GM13977 (cell line): Measurements from ENCODE around the gene CDH2.

Experiments
- DNase-seq: peaks from one replicate; pipeline ENCODE4 v3.0.0; 2012; ENCODE audit warnings: low spot score
- in situ Hi-C: fragments of 300-500 bp; cut with MboI; formaldehyde crosslinking; loops from one replicate; pipeline ENCODE4 v1.12.0; 2022; ENCODE audit warnings: low sequenced_read_pairs, low pct_unique_long_range_greater_than_20kb, mixed read lengths, inconsistent platforms; ENCODE audit not compliant: unreplicated experiment
- TF ChIP-seq, protein P1 (sequence below): IDR thresholded peaks from 2 replicates; pipeline ENCODE4 v1.5.1; 2012; ENCODE audit warnings: mild to moderate bottlenecking, control low read depth; ENCODE audit not compliant: insufficient read depth; ENCODE audit errors: extremely low read depth, missing control alignments

CDH2 gene

DNA sequence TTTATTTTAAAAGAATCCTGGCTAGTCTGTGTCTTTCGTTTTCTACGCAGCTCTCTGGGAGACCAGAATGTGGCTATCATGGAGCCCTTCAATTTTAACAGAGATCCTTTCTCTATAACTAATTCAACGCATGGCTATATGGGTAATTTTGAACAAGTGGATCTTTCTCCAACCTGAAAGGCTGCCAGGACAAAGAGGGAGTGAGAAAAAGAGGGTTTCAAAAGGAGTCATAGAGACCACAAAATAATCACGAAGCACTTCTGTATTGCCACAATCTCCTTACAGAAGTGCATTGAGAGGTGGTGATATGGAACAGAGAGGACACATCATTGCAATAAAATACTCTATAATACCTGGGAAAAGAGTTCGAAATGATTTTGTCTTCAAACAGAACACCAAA lies 21.7 kb upstream of the CDH2 start:
- no peak for DNase-seq
- in situ Hi-C loops: no loop called here

DNA sequence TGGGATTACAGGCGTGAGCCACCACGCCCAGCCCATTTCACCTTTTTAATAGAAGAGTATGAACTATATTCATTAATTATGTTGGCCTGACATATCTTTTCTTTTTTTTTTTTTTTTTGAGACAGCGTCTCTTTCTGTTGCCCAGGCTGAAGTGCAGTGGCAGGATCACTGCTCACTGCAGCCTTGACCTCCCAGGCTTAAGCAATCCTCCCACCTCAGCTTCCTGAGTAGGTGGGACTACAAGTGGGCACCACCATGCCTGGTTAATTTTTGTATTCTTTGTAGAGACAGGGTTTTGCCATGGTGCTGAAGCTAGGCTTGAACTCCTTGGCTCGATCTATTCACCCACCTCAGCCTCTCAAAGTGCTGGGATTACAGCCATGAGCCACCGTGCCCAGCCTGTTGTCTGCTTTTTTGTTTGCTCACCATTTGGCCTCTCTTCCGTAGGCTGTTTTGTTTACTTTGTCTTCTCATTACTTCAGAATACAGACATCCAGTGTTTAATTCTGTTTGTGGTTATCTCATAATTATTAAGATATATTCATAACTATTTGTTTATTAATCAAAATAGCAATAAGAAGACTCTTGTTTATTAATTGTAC lies 16.3 kb upstream of the CDH2 start:
- in situ Hi-C loops: no loop called here
- TF ChIP-seq, protein P1, sequence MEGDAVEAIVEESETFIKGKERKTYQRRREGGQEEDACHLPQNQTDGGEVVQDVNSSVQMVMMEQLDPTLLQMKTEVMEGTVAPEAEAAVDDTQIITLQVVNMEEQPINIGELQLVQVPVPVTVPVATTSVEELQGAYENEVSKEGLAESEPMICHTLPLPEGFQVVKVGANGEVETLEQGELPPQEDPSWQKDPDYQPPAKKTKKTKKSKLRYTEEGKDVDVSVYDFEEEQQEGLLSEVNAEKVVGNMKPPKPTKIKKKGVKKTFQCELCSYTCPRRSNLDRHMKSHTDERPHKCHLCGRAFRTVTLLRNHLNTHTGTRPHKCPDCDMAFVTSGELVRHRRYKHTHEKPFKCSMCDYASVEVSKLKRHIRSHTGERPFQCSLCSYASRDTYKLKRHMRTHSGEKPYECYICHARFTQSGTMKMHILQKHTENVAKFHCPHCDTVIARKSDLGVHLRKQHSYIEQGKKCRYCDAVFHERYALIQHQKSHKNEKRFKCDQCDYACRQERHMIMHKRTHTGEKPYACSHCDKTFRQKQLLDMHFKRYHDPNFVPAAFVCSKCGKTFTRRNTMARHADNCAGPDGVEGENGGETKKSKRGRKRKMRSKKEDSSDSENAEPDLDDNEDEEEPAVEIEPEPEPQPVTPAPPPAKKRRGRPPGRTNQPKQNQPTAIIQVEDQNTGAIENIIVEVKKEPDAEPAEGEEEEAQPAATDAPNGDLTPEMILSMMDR: no peak
- DNase-seq: no peak

More for the DNA sequence above, 21.7 kb upstream of the CDH2 start:
- TF ChIP-seq, protein P1: no peak

DNA sequence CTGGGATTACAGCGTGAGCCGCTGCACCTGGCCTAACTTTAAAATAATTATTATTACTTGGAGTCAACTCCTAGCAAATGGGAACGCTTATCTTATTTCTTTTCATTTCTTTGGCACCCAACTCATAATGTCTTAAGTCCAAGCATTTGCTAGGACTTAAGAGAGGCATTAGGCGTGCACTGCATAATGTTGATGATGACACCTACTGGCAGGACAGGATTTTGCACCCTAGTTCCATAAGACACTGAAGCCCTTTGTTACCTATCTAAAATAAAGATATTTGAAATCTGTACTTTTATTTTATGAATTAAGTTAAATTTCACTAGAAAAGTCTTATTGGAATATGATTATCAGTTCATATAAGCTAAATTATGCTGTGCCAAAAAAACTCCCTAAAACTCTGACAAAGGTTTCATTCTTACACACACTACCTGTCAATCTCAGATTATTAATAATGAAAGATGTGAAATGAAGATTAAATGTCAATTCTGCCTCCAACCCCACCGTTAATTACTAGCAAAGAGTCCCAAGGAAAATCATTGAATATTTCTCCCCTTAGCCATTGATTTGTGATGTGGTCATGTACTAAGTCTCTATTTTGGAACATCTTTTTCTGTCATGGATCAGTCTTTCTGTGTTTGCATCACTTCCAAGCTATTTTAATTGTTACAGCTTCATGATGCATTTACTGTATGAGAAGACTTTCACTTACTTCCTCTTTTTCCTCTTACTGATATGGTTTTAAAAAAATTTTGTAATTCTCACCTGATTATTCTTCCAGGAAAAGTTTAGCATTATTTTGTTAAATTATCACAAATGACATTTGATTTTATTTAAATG lies 12.7 kb upstream of the CDH2 start:
- TF ChIP-seq, protein P1: peak; percentile 75
- in situ Hi-C loops: no loop called here
- peak; percentile 44 for DNase-seq

DNA sequence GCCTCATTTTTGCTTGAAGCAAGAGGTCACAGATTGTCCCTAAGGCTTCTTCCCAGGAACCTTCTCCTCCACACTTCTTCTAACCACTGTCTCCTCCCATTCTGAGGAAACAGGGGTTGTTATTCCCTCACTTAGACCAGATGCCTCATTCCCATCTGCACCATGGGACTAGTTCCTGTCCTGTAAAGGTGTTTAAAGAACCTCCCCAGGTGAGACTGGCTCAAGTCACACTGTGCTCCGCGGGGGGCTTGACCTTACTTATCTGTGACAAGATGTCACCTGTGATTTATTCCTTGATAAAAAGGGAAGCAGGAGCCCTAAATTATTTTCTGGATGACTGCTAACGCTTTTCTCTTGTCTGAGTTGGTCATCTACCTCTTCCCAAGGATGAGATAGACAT lies 8.2 kb upstream of the CDH2 start:
- TF ChIP-seq, protein P1: no peak
- DNase-seq: no peak
- in situ Hi-C loops: no loop called here

DNA sequence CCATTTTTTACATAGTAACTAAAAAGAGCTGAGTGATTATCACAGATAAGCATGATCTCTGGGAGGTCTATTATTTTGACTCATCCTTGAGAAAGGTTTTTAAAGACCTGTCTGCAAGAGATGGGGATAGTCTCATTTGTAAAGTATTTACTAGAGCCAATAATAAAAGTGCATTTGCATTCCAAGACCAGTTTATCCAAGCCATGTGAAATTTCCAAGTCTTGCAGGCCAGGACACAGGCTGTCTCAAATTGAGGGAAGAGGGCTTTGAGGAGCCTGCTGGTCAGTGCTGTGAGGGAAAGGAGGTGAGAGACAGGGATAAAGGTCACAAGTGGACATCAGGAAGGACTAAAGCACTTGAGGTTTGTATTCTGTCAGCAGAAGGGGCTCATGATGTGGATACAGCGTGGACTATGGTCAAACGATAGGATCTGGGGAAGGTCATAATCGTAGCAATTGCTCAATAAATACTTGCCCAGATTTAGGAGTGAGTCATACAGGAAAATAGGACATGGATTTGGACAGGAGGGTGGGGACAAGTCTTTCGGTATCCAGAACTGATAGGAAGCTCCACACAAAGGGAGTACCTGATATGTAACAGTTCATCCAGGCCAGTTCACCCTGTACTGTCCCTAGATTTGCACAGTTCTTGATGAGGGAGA lies 6.6 kb upstream of the CDH2 start:
- in situ Hi-C loops: no loop called here
- DNase-seq: no peak
- TF ChIP-seq, protein P1: no peak

DNA sequence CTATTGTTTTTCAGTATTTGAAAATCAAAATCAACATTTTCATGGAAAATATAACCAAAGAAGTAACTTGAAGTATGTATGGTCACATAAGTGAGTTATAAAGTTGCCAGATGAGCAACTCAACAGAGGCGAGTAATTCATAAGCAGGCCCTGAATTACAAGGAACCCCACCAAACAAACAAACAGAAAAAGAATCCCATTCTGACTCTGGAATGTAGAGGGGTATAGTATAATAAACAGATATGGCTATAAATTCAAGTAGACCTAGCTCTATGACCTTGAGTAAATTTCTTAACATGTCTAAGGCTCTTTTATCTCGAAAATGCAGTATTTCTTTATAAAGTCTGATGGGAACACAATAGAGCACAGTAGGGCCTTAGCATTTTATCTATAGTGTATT lies 4.7 kb upstream of the CDH2 start:
- no peak for DNase-seq
- in situ Hi-C loops: no loop called here
- TF ChIP-seq, protein P1: no peak
